ENCODE measurements around the gene GMEB2.
"Not testable (repeated sequence)": the region's sequence is repeated elsewhere in the genome, so short reads cannot be mapped to it uniquely, and the experiment has no call there.

Gene GMEB2

GRCh38 chr20:63657260-63657936, 30.5 kb upstream of the GMEB2 start:
- DNase-seq (ENCODE audit: low read depth in 3 of 3), result no peak

DNA sequence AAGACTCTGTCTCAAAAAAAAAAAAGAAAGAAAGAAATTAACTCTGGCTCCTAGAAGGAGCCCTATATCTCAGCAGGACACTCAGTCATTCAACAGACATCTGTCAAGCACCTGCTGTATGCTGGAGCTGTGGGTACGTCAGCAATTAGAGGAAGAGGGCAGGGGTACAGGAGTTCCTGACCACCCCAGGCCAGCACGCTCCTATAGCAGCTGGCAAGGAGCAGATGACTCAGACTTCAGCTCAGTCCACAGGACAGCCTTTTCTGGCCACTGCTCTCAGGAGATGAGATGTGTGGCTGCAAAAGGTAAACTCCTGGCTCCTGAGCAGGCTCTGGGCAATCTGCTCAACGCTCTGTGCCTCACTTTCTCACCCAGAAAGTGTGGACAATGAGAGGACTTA, 29.6 kb upstream of the GMEB2 start:
- DNase-seq (ENCODE audit: low read depth in 3 of 3), result no peak

DNA sequence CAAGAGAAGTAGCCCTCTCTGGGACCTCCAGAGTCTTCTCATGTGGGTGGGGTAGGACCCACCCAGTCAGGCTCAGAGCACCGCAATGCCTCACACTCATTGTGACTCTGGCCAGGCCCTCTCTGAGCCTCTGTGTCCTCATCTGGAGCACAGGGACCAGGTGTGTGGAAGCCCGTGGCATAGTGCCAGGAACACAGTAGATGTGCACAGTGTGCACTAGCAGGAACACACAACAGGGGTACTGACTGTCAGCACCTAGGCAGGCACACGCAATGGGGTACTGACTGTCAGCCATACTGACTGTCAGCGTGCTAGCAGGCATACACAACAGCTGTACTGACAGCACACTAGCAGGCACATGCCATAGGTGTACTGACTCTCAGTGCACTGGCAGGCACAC, 28.3 kb upstream of the GMEB2 start:
- no peak for DNase-seq (ENCODE audit: low read depth in 3 of 3)

DNA sequence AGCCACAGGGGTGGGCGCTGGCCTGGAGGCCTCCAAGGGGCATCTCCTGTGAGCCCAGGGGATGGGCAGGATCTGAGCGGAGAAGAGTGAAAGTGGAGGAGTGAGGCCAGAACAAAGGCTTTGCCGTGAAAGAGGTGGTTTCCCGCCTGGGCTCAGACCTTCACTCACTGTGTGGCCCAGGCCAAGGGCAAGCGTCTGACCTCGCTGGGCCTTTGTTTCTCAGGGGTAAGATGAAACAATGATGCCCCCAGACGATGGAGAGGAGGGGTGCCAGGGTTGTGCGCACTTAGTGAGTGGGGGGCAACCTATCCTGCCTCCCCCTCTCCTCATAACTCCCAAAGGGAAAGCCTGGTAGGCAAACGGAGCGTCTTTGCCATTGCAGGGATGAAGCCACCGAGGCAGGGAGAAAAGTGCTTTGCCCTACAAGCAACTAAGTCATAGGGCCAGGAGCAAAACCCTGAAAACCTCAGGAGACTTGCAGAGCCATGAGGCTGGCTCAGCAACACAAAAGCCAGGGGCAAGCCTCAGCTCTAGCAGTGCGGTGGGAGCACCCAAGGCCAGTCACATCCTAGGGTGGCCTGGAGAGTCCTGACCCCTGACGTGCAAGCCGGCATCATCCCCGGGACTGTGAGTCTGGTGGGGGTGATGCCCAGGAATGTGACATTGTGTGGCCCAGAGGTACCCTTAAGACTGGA, 27.2 kb upstream of the GMEB2 start:
- no peak for DNase-seq (ENCODE audit: low read depth in 3 of 3)

GRCh38 chr20:63653041-63653973, 26.4 kb upstream of the GMEB2 start, which contains the start of gene STMN3:
STMN3 (minus strand) TSS chr20:63653424; CDS start chr20:63653345, 79 bp downstream.
- peak in 2 of 3 donors; percentile 43 to 67 for DNase-seq (ENCODE audit: low read depth in 3 of 3)

- DNase-seq (ENCODE audit: low read depth in 3 of 3), result no peak
Measured at GRCh38 chr20:63652192-63652980, 25.5 kb upstream of the GMEB2 start.

GRCh38 chr20:63651942-63652191, 25.0 kb upstream of the GMEB2 start:
- no peak for DNase-seq (ENCODE audit: low read depth in 3 of 3)

DNA sequence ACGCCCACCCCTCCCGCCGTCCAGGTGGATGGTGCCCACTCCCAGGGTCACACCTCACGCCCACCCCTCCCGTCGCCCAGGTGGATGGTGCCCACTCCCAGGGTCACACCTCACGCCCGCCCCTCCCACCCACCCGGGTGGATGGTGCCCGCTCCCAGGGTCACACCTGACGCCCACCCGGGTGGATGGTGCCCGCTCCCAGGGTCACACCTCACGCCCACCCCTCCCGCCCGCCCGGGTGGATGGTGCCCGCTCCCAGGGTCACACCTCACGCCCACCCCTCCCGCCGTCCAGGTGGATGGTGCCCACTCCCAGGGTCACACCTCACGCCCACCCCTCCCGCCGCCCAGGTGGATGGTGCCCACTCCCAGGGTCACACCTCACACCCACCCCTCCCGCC, 23.6 kb upstream of the GMEB2 start:
- DNase-seq (ENCODE audit: low read depth in 3 of 3), result not testable (repeated sequence)

DNA sequence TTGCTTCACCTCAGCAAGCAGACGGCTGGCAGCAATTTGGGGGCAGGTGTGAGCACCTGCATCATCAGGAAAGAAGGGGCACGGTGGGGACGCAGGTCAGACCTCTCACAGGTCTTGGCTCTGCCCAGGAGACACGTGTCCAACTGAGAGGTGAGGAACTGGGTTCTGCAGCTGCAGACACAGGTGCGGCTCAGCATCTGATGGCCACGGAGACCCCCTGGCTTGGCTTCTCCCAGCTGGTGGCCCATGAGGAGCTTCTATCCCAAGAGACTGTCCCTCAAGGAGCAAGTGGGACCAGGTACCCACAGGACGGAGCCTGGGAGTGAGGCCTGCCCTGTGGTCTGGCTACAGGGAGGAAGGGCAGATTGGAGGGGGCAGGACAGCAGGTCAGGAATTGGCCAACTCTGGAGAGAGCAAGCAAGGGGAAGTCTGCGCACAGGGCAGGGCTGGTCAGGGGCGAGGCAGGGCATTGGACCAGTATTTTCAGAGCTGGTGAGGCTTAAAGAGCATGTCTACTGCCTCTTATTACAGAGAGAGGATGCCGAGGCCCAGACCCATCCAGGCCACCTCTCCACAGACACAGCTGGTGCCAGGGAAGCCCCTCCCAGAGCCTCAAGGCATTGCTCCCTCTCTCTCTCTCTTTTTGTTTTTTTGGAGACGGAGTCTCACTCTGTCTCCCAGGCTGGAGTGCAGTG, 22.1 kb upstream of the GMEB2 start:
- no peak for DNase-seq (ENCODE audit: low read depth in 3 of 3)

DNA sequence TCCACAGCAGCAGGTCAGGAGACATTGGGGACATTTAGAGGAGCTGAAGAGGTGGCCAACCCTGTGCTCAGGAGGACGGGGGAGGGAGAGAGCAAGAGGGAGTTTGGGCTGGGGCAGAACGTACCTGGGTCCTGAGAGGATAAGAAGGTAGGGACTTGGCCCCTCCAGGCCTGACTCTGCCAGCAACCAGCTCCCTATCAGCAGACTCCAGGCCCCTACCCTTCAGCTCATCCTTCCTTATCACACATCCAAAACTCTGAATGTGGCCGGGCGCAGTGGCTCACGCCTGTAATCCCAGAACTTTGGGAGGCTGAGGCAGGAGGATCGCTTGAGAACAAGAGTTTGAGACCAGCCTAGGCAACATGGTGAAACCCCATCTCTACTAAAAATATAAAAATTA, 21.3 kb upstream of the GMEB2 start:
- no peak for DNase-seq (ENCODE audit: low read depth in 3 of 3)

- DNase-seq (ENCODE audit: low read depth in 3 of 3), result no peak
Measured at GRCh38 chr20:63645218-63645617, 18.3 kb upstream of the GMEB2 start.

GRCh38 chr20:63643946-63644345, 17.0 kb upstream of the GMEB2 start:
- no peak for DNase-seq (ENCODE audit: low read depth in 3 of 3)

DNA sequence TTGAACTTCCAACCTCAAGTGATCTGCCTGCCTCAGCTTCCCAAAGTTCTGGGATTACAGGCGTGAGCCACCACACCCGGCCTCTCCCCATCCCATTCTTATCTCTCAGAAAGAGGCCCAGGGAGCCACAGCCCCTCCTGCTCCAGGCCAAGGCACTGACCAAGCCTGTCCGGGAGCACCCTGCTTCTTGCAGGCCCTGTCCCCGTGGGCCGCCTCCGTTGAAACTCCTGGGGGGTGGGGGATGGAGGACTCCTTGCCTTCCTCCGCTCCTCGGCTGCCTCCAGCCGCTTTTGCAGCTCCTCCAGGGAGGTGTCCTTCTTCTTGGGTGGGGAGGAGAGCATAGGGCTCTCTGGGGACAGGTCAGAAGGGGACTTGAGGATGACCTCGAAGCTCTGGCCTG, 16.6 kb upstream of the GMEB2 start:
- DNase-seq (ENCODE audit: low read depth in 3 of 3), result no peak

DNA sequence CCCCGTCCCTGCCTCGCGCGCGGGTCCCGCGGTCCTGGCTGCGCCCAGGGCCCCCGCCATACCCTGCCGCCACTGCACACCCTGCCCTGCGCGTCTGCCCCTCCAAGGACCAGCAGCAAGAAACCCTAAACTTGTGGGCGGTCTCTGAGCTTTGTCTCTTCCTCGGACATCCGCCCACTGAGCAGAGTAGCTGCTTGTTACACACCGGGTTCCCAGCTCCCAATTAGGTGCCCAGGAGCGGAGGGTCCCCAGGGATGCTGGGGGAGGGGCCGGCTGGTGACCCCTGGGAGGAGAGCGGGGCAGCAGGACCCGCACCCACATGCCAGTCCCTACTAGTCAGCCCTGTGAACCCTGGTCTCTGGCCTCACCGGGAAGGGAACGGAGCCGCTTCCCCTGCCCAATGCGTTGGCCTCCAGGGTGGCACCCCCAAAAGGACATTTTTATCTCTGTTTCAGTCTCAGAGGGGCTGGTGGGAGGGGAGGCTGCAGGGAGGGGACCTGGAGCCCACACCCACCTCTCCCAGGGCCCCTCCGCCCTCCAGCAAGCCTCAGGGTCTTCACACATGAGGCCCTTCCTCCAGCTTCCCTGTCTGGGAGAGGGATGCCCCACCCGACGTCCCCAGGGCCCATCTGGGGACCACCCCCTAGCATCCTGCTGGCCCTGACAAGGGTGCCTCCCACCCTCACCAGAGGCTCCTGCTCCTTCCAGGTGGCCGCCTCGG, 15.8 kb upstream of the GMEB2 start:
- DNase-seq (ENCODE audit: low read depth in 3 of 3), result no peak

DNA sequence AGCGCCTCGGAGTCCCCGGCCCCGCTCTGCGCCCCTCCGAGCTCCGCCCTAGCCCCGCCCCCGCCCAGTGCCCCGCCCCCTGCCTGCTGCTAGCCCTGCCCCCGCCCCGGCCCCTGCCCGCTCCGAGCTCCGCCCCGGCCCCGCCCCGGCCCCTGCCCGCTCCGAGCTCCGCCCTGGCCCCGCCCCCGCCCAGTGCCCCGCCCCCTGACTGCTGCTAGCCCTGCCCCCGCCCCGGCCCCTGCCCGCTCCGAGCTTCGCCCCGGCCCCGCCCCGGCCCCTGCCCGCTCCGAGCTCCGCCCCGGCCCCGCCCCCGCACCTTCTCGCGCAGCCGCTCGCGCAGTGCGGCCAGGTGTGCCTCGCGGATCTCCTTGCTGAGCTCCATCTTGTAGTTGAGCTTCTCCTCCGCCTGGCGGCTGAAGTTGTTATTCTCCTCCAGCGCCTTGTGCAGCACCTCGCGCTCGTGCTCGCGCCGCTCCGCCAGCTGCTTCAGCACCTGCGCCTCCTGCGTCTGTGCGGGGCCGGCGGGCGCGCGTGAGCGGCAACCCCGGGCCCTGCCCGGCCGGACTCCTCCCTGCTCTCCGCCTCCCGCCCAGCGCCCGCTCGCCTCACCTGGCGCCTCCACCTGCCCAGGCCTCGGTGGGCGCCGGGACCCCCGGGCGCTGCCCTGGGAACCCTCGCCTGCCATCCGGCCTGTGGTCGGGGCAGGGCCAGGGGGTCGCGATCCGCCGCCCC, 15.1 kb upstream of the GMEB2 start:
- DNase-seq (ENCODE audit: low read depth in 3 of 3), result peak; percentile 94 to 100 (median 98)

DNA sequence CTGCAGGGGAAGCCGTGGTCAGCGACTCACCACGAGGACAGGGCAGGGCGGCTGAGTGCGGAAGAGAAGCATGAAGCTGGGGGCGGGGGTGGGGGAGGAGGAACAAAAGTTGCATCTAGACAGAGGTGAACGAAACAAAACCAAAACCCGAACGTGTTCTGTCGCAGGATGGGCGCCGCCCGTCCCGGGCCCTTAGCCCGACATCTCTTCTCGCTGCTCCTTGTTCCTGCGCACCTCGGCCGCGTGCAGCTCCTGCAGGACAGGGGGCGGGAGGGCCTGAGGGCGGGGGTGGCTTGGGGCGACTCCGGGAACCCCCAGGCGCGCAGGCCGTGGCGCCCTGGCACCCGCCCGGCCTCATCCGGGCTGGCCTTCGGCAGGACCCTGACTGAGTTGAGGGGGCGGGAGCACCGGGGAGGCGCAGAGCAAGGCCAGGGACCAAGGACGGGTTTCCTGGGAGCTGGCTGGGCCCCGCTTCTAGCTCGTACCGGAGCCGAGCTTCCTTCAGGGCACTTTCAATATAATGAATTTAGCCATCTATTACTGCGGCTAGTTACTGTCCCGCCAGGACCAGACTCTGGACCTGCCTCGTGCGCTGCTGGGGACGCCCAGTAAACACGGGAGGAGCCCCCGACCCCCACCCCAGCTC, 14.4 kb upstream of the GMEB2 start:
- DNase-seq (ENCODE audit: low read depth in 3 of 3), result no peak

- not testable (repeated sequence) for DNase-seq (ENCODE audit: low read depth in 3 of 3)
Measured at GRCh38 chr20:63640686-63641085, 13.8 kb upstream of the GMEB2 start.

- DNase-seq (ENCODE audit: low read depth in 3 of 3), result no peak
Measured at GRCh38 chr20:63640086-63640485, 13.2 kb upstream of the GMEB2 start.

Measured in stimulated activated CD4-positive, alpha-beta T cell treated with anti-CD3 and anti-CD28 coated beads, TNF-alpha, amount 100 ng/mL, for 48 hours (primary cell).